GM21529 (cell line): ENCODE measurements around the gene UGT3A1.
"Not testable (repeated sequence)": the region's sequence is repeated elsewhere in the genome, so short reads cannot be mapped to it uniquely, and the experiment has no call there.

Experiments used
- ATAC-seq: cut with Tn5 transposase; IDR thresholded peaks from one replicate; pipeline ENCODE4 v1.9.1; 2021; ENCODE audit not compliant: unreplicated experiment

Gene UGT3A1, protein sequence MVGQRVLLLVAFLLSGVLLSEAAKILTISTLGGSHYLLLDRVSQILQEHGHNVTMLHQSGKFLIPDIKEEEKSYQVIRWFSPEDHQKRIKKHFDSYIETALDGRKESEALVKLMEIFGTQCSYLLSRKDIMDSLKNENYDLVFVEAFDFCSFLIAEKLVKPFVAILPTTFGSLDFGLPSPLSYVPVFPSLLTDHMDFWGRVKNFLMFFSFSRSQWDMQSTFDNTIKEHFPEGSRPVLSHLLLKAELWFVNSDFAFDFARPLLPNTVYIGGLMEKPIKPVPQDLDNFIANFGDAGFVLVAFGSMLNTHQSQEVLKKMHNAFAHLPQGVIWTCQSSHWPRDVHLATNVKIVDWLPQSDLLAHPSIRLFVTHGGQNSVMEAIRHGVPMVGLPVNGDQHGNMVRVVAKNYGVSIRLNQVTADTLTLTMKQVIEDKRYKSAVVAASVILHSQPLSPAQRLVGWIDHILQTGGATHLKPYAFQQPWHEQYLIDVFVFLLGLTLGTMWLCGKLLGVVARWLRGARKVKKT

GRCh38 chr5:35990941-35991611 is at the start of gene UGT3A1:
TSS of gene UGT3A1 (minus strand) at chr5:35991390. CDS start at chr5:35991240, 150 bp downstream.
- no peak for ATAC-seq

- no peak for ATAC-seq
These were observed 44.5 kb upstream of the UGT3A1 start for GRCh38 chr5:36035696-36036095.

GRCh38 chr5:36034536-36035134 is 43.4 kb upstream of the UGT3A1 start:
- not testable (repeated sequence) for ATAC-seq

- ATAC-seq: no peak
These were observed 42.3 kb upstream of the UGT3A1 start for GRCh38 chr5:36033486-36033885.

DNA sequence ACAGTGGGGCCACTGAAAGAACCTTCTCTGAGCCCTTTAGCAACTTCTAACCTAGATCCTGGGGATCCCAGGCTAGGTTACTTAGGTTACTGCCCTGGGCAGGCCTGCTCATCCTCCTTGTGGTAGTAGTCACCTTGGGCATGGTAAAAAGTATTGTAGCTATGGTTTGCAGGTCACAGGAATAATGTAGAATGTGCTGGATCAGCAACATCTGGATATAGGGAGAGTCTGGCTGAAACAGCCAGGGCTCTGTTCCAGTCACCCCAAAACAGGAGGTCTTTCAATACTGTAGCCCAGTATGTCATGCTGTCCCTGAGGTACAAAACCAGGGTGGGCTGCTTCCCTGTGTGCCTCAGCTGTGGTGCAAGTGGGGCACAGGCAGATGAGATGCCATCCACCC is 41.9 kb upstream of the UGT3A1 start:
- no peak for ATAC-seq

GRCh38 chr5:36031223-36031622 is 40.0 kb upstream of the UGT3A1 start:
- no peak for ATAC-seq

GRCh38 chr5:36029914-36030313 is 38.7 kb upstream of the UGT3A1 start:
- ATAC-seq: no peak

DNA sequence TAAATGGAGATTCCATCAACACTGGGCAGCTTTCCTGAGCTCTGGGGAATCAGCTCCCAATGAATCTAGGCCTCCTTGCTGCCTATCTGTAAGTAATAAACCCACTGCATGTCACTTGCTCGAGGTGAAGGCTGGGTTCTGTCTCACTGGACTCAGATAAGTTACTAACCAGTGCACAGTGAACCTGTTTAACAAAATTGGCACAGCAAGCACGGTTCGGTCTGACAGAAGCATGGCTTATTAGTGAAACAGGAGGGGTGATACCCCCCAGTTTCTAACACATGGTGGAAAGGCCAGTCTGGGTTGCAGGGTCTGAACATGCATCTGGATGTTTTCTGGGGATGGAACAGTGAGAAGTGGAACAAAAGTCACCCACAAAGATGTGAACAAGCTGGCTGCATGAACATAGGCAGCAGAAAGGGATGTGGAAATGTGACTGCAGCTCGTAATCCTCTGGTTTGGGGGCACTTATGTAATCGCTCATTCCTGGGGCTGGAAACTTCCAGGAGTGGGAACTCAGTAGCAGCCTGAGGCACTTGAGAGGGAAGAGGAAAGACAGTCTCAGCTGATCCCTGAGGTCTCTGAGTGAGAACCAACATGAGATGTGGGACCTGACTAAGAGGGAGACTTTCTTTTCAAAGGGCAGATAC is 37.8 kb upstream of the UGT3A1 start:
- ATAC-seq: no peak

DNA sequence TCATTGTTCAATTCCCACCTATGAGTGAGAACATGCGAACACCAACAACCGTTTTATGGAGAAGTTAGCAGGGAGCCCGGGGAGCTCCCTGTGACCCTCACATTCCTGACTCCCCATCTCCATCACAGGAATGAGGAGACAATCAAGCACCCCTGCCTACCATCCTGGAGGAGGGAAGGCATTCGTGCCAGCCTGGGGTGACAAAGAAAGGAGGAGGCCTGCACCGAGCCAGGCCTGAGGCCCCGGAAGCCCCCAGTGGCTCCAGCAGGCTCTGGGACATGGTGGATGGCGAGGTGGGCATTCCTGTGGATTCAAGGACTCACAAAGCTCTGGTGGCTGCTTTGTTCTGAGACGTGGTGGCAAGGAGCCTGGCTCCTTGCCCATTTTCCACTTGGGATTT is 36.5 kb upstream of the UGT3A1 start:
- no peak for ATAC-seq

- ATAC-seq: no peak
These were observed 35.7 kb upstream of the UGT3A1 start for GRCh38 chr5:36026706-36027465.

DNA sequence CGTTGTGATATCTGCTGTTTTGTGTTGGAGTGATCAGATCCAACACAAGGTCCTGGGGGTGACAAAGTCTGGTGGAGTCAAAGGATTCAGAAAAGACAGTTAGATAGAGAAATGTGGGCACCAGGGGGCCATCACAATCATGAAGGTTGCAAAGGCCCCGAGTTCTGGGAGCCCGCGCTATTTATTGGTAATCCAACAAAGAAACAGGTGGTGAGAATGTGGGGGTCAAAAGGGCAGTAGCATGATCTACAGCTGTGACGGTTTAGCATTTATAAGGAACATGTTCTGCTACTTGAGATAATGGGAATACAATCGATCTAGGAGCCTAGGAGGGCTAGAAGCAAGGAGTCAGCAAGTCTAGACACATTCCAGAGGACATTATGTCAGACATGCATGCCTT is 31.1 kb upstream of the UGT3A1 start:
- not testable (repeated sequence) for ATAC-seq

GRCh38 chr5:36019584-36019983 is 28.4 kb upstream of the UGT3A1 start:
- not testable (repeated sequence) for ATAC-seq

DNA sequence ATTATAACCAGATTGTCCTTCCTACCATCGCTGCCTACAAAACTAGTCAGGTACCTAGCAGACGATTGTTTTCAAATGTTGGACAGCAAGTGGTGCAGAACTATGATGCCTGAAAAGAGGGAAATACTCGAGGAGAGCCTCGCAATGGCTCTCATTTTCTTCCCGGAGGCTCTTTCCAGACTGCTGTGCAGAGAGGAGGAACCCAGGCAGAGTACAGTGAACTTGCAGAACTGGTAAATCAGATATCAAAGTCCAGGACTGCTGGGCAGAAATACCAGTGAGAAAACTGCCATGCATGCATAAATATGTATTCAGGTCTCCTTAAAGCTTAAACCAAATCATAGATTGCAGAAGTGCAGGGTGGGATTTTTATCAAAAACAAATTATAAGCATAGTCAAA is 26.4 kb upstream of the UGT3A1 start:
- no peak for ATAC-seq

- no peak for ATAC-seq
These were observed 25.8 kb upstream of the UGT3A1 start for GRCh38 chr5:36017004-36017403.

- no peak for ATAC-seq
These were observed 22.0 kb upstream of the UGT3A1 start for GRCh38 chr5:36013182-36013581.

DNA sequence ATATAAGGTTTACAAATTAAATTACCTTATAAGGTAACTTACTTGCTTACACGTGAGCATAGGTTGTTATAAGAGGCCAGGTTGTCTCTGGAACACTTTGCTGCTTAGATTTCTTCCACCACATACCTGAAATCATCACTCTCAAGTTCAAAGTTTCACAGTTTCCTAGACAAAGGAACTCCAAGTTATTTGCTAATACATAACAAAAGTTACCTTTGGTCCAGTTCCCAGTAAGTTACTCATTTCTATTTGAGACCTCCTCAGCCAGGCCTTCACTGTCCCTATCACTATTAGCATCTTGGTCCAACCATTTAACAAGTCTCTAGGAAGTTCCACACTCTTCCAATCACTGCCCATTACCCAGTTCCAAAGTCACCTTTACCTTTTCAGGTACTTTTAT is 18.5 kb upstream of the UGT3A1 start:
- ATAC-seq: no peak

- ATAC-seq: no peak
These were observed 16.2 kb upstream of the UGT3A1 start for GRCh38 chr5:36007366-36007765.

GRCh38 chr5:36006163-36006562 is 15.0 kb upstream of the UGT3A1 start:
- no peak for ATAC-seq

GRCh38 chr5:36001032-36001431 is 9.8 kb upstream of the UGT3A1 start:
- no peak for ATAC-seq

- no peak for ATAC-seq
These were observed 8.4 kb upstream of the UGT3A1 start for GRCh38 chr5:35999547-35999946.

DNA sequence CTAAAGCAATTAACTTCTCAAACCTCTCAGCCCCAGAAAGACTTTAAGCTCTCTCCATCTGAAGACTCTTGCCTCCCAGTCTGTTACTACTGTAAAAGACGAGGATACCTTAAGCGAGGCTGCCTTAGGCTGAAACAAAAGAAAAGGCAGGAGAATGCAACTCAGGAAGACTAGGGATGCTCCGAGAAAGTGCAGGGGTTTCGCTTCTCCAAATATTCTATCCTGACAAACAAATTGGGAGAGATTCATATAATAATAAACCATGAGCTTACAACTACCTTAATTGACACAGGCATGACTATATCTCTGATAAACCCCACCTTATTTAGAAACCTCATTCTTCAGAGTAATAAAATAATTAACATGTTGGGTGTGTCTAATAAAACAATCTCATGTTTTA is 4.9 kb upstream of the UGT3A1 start:
- no peak for ATAC-seq
